Measurements from ENCODE around the gene NDUFB6. TPM values are rescaled to one million over a fixed set of nuclear protein-coding genes. Genes with fewer than 3 reads are reported as not detected.
A peak's percentile ranks its signal among the peaks of the same experiment; 100 is the strongest.

Gene NDUFB6
- total RNA-seq, 1 experiment from 2014 or later, result 56.1 TPM

DNA sequence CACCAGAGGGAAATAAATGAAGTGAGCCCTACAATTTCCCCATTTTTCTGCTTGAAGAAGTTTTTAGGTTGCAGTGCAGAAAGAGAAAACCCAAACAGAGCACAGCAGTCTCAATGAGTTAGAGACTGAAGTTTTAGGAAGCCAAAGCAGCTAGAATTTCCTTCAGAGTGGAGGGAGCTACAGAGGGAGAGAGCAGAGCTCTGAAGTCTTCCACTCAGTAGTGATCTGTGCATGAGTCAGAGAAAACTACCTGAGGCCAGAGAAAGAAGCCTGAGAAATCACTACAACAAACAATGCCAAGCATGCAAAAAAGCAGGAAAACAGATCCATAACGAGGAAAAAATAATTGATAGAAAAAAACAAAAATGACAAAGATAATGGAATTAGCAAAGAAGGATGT lies 17.9 kb upstream of the NDUFB6 start:
- CTCF ChIA-PET, result interaction anchor here (0.7 to 20.5 kb wide), 12 partner anchors 10 to 1012 kb away, joined by 3 to 601 read pairs (median 4); partner anchors contain the start of gene NDUFB6
- Mint-ChIP-seq H3K27ac (ENCODE audit: low read depth, unreplicated experiment) (peak overlapping the region; percentile 29), H3K4me3 (ENCODE audit: unreplicated experiment) (no peak overlapping the region), H3K27me3 (ENCODE audit: insufficient read depth, unreplicated experiment) (no peaks in the 10 kb centered on the region), H3K9me3 (ENCODE audit: unreplicated experiment) (no peaks in the 10 kb centered on the region), H3K36me3 (ENCODE audit: insufficient read depth, unreplicated experiment) (peaks cover 4% of the 10 kb centered on the region), H3K4me1 (ENCODE audit: insufficient read depth, unreplicated experiment) (peaks cover 11% of the 10 kb centered on the region)
- peak; percentile 68 for DNase-seq (ENCODE audit: unreplicated experiment)
- POLR2A ChIA-PET, result interaction anchor here (0.5 to 3.9 kb wide), 11 partner anchors 9 to 434 kb away, joined by 3 to 28 read pairs (median 4); no protein-coding TSS in a partner anchor
- intact Hi-C loops (cut with micrococcal nuclease), result no loop called here
- TF ChIP-seq, protein P1, sequence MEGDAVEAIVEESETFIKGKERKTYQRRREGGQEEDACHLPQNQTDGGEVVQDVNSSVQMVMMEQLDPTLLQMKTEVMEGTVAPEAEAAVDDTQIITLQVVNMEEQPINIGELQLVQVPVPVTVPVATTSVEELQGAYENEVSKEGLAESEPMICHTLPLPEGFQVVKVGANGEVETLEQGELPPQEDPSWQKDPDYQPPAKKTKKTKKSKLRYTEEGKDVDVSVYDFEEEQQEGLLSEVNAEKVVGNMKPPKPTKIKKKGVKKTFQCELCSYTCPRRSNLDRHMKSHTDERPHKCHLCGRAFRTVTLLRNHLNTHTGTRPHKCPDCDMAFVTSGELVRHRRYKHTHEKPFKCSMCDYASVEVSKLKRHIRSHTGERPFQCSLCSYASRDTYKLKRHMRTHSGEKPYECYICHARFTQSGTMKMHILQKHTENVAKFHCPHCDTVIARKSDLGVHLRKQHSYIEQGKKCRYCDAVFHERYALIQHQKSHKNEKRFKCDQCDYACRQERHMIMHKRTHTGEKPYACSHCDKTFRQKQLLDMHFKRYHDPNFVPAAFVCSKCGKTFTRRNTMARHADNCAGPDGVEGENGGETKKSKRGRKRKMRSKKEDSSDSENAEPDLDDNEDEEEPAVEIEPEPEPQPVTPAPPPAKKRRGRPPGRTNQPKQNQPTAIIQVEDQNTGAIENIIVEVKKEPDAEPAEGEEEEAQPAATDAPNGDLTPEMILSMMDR (IDR thresholded peaks at IDR 0.05; ENCODE audit: unreplicated experiment), result no peak
- BruUV-seq (replicated peaks), result no TSS peak

DNA sequence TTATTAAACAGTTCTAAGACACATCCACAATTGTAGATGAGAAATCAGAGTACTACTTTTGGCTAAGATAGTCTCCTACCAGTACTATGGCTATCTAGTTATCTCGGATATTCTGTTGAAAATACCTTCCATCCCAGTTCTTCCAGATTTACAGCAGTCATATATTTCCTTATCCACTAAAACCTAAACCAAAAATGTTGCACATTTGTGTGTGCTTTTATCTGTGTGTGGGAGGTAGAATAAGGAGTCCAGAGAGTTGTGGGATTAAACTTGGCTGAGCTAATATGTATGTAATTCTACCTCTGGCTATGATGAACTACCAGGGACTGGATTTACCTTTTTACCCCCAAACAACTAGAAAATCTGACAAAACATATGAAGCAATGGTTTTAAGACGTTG lies 17.5 kb upstream of the NDUFB6 start:
- POLR2A ChIA-PET, result interaction anchor here (0.5 to 3.9 kb wide), 12 partner anchors 8 to 433 kb away, joined by 3 to 28 read pairs (median 4); no protein-coding TSS in a partner anchor
- intact Hi-C loops (cut with micrococcal nuclease), result no loop called here
- no peak for DNase-seq (ENCODE audit: unreplicated experiment)

DNA sequence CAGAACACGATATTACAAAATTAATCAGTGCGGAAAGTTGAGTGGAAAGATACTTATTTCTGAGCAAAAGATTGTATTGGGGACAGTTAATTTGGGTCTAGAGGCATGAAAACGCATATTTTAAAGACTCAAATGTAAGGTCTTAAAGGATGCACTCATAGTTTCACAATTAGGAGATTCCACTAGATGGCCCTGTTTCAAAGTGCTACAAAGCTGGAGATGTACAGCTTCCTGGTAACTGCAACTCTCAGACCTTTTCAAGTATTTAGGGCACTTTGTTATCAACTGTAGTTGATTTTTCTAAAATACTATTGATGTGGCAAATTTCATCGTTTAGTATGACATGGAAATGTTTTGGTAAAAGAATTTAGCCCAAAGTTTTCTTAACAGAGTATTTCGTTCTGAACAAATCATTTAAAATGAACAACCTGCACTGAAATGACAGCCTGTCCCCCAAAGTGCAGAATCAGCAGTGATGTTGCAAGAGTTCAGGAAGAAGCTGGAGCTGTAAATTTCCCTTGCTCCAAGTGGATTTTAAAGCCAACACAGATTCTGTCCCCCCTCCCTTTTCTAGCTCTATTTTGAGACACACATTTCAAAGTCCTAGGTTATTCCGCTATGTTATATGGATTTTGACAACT lies 16.2 kb upstream of the NDUFB6 start:
- POLR2A ChIA-PET, result interaction anchor here (0.6 to 3.9 kb wide), 11 partner anchors 9 to 435 kb away, joined by 3 to 28 read pairs (median 4); partner anchors contain the start of gene NDUFB6
- no TSS peak for BruUV-seq (replicated peaks)
- H3K36me3 Mint-ChIP-seq (ENCODE audit: insufficient read depth, unreplicated experiment), result peaks cover 4% of the 10 kb centered on the region
- H3K4me3 Mint-ChIP-seq (ENCODE audit: unreplicated experiment), result no peak overlapping the region
- H3K9me3 Mint-ChIP-seq (ENCODE audit: unreplicated experiment), result no peaks in the 10 kb centered on the region
- peak; percentile 76 for DNase-seq (ENCODE audit: unreplicated experiment)
- peaks cover 11% of the 10 kb centered on the region for H3K4me1 Mint-ChIP-seq (ENCODE audit: insufficient read depth, unreplicated experiment)
- intact Hi-C loops (cut with micrococcal nuclease), result loop anchor here (1.0 to 10.0 kb wide), 3 partner anchors 115 to 636 kb away; no protein-coding TSS in a partner anchor
- no peaks in the 10 kb centered on the region for H3K27me3 Mint-ChIP-seq (ENCODE audit: insufficient read depth, unreplicated experiment)
- CTCF ChIA-PET, result interaction anchor here (0.5 to 20.5 kb wide), 50 partner anchors 9 to 938 kb away, joined by 3 to 601 read pairs (median 4); partner anchors contain the start of gene ACO1
- H3K27ac Mint-ChIP-seq (ENCODE audit: low read depth, unreplicated experiment), result no peak overlapping the region
- TF ChIP-seq, protein P1 (IDR thresholded peaks at IDR 0.05; ENCODE audit: unreplicated experiment), result peak; percentile 50

More for the DNA sequence above, 17.5 kb upstream of the NDUFB6 start:
- Mint-ChIP-seq H3K27ac (ENCODE audit: low read depth, unreplicated experiment) (peak overlapping the region; percentile 29), H3K36me3 (ENCODE audit: insufficient read depth, unreplicated experiment) (peaks cover 4% of the 10 kb centered on the region), H3K9me3 (ENCODE audit: unreplicated experiment) (no peaks in the 10 kb centered on the region), H3K4me1 (ENCODE audit: insufficient read depth, unreplicated experiment) (peaks cover 11% of the 10 kb centered on the region), H3K4me3 (ENCODE audit: unreplicated experiment) (no peak overlapping the region), H3K27me3 (ENCODE audit: insufficient read depth, unreplicated experiment) (no peaks in the 10 kb centered on the region)
- CTCF ChIA-PET, result interaction anchor here (0.6 to 20.5 kb wide), 17 partner anchors 10 to 1401 kb away, joined by 3 to 601 read pairs (median 4); partner anchors contain the start of genes ACO1 and NDUFB6
- BruUV-seq (replicated peaks), result no TSS peak
- TF ChIP-seq, protein P1 (IDR thresholded peaks at IDR 0.05; ENCODE audit: unreplicated experiment), result no peak

GRCh38 chr9:32587901-32588300 lies 14.9 kb upstream of the NDUFB6 start:
- Mint-ChIP-seq H3K9me3 (ENCODE audit: unreplicated experiment) (no peaks in the 10 kb centered on the region), H3K4me1 (ENCODE audit: insufficient read depth, unreplicated experiment) (peaks cover 11% of the 10 kb centered on the region), H3K36me3 (ENCODE audit: insufficient read depth, unreplicated experiment) (peaks cover 3% of the 10 kb centered on the region), H3K27ac (ENCODE audit: low read depth, unreplicated experiment) (no peak overlapping the region), H3K4me3 (ENCODE audit: unreplicated experiment) (no peak overlapping the region), H3K27me3 (ENCODE audit: insufficient read depth, unreplicated experiment) (no peaks in the 10 kb centered on the region)
- DNase-seq (ENCODE audit: unreplicated experiment), result no peak
- intact Hi-C loops (cut with micrococcal nuclease), result loop anchor here (10.0 kb wide), 1 partner anchor 637 kb away; no protein-coding TSS in a partner anchor
- POLR2A ChIA-PET, result interaction anchor here (1.5 to 3.9 kb wide), 2 partner anchors 14 to 380 kb away, joined by 5 to 28 read pairs; partner anchors contain the start of gene NDUFB6
- TF ChIP-seq, protein P1 (IDR thresholded peaks at IDR 0.05; ENCODE audit: unreplicated experiment), result no peak
- CTCF ChIA-PET, result interaction anchor here (0.6 to 20.5 kb wide), 26 partner anchors 7 to 398 kb away, joined by 3 to 601 read pairs (median 5); partner anchors contain the start of gene NDUFB6
- no TSS peak for BruUV-seq (replicated peaks)
